RWPE1 (cell line): ENCODE measurements around the gene RBM26.

ENCODE experiments used
- CTCF ChIA-PET: fragments of 350-600 bp; sonication (Branson Sonifier 250); formaldehyde crosslinking; extraction: SDS; loops from one replicate; lab custom pipeline; 2021; lab: Yijun Ruan, JAX
- POLR2A ChIA-PET: fragments of 400-600 bp; formaldehyde crosslinking; extraction: SDS; loops from one replicate; lab custom pipeline; 2020; ENCODE audit warnings: antibody characterized with exemption; ENCODE audit not compliant: low non-redundant PET; lab: Yijun Ruan, JAX
- DNase-seq: peaks from one replicate; pipeline ENCODE4 v3.0.0; 2012; ENCODE audit warnings: low spot score
- H3K27ac ChIP-seq: fragments of 450-650 bp; 2 replicates; pipeline ENCODE4 v1.5.1; 2017
- TF ChIP-seq, protein P1 (sequence below): fragments of 450-650 bp; conservative IDR thresholded peaks from 2 replicates; pipeline ENCODE4 v1.5.1; 2017; ENCODE audit warnings: low read depth, mild to moderate bottlenecking

Gene RBM26

DNA sequence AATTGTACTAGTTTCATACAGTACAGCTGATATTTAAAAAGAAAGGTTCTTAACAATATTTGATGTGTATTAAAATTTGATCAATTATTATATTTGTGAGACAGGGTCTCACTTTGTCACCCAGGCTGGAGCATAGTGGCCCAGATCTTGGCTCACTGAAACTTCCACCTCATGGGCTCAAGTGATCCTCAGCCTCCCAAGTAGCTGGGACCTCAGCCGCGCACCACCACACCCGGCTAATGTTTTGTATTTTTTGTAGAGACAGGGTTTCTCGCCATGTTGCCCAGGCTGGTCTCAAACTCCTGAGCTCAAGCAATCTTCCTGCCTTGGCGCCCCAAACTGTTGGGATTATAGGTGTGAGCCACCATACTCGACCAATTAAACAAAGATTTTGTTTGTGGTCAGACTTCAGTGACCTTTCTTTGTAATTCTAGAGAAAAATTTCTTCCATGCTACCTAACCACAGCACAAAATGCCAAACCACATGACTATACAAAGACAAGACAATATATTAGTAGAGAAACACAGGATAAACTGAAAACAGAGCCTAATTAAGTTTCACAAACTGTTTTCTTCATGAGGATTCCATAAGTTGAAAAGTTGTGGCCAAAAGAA, 59.6 kb downstream of the RBM26 start:
- H3K27ac ChIP-seq: no peak overlapping the region
- TF ChIP-seq, protein P1, sequence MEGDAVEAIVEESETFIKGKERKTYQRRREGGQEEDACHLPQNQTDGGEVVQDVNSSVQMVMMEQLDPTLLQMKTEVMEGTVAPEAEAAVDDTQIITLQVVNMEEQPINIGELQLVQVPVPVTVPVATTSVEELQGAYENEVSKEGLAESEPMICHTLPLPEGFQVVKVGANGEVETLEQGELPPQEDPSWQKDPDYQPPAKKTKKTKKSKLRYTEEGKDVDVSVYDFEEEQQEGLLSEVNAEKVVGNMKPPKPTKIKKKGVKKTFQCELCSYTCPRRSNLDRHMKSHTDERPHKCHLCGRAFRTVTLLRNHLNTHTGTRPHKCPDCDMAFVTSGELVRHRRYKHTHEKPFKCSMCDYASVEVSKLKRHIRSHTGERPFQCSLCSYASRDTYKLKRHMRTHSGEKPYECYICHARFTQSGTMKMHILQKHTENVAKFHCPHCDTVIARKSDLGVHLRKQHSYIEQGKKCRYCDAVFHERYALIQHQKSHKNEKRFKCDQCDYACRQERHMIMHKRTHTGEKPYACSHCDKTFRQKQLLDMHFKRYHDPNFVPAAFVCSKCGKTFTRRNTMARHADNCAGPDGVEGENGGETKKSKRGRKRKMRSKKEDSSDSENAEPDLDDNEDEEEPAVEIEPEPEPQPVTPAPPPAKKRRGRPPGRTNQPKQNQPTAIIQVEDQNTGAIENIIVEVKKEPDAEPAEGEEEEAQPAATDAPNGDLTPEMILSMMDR: no peak
- CTCF ChIA-PET: interaction anchor here (0.5 to 0.6 kb wide), 2 partner anchors 62 to 1038 kb away, joined by 3 read pairs; no protein-coding TSS in a partner anchor
- POLR2A ChIA-PET: no interaction called here
- no peak for DNase-seq

DNA sequence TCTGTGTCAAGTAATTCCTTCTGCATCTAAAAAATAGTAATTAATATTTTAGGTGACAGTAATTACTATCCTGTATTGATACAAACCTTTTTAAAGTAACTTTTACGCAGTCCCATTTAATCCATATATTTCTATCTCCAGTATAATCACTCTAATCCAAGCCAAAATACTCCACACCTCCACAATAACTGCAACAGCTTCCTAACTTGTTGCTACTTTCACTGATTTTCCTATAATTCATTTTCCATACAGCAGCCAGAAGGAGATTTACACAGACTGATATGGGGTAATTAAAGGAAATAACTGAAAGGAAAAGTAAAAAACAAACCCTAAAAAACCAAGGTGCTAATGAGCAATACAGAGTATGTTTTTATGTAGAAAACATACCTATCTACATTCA, 64.9 kb downstream of the RBM26 start:
- ChIA-PET CTCF (no interaction called here), POLR2A (no interaction called here)
- DNase-seq: no peak
- TF ChIP-seq, protein P1: no peak
- no peak overlapping the region for H3K27ac ChIP-seq

DNA sequence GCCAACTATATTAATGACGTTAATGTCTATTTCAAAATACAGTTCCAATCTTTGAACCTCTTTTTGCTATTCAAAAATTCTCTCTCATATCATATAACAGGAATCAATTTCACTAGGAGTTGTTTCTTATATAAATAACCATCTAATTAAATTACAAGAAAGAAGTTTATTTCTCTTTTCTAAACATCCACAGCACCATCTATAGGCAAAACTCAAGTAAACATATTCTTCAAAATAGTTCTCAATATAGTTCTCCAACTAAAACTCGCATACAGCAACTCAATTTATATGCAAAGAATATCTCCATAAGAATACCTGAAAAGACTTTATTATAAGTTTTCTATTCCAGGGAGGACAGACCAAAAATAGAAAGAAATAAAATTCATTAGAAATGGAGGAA, 65.6 kb downstream of the RBM26 start:
- POLR2A ChIA-PET: no interaction called here
- H3K27ac ChIP-seq: no peak overlapping the region
- DNase-seq: no peak
- TF ChIP-seq, protein P1: no peak
- CTCF ChIA-PET: interaction anchor here (0.6 kb wide), 1 partner anchor 1677 kb away, joined by 4 read pairs; no protein-coding TSS in a partner anchor

DNA sequence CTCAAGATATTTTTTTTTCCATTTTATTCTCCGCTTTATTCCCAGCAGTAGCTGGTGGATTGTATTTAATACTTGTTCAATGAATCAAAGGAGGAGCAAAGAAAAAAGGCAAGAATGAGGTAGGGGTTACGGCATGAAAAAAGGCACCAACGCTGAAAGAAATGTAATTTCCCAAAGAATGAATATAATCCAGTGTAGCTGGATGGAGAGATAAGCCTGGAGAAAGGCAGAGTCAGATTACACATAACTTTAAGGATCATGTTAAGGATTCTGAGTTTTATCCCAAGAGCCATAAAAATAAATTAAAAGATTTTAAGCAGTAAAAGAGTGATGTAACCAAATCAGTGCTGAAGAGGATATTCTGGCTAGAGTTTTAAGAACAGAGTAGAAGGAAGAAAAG, 67.7 kb downstream of the RBM26 start:
- DNase-seq: no peak
- ChIA-PET POLR2A (no interaction called here), CTCF (no interaction called here)
- no peak overlapping the region for H3K27ac ChIP-seq
- TF ChIP-seq, protein P1: no peak

DNA sequence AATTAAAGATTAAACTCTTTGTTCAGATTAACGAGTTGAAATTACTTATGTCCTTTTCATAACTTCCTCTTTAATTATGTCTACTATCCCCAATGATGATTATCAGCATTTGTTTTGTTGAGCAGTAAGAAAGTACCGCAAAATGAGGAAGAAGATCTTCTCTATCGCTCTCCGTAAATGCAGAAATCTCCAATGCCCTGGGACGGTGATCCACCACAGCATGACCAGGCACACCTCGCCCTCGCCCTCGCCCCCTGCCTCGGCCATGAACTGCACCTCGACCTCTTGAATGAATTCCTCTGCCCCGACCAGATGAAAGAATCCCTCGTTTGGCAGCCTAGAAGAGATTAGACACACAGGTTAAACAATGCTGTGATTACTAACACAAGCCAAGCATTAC, 69.1 kb downstream of the RBM26 start:
- ChIA-PET POLR2A (no interaction called here), CTCF (no interaction called here)
- no peak overlapping the region for H3K27ac ChIP-seq
- no peak for DNase-seq
- TF ChIP-seq, protein P1: no peak

DNA sequence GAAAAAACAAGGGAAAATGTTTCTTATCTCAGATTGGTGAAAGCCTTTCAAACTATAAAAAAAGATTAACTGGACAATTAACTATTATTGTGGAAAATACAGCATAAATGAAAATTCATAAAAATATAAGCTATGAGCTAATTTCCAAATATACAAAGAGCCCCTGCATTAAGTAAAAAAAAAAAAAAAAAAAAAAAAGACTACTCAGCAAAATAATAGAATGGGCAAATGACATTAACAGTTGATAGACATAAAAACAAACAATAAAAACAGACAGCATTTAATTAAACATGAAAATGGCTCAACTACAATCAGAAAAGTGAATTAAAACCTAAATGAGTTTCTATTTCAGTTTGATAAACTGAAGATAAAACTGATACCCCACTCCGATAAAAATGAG, 77.5 kb downstream of the RBM26 start:
- ChIA-PET CTCF (interaction anchor here (0.6 kb wide), 1 partner anchor 74 kb away, joined by 3 read pairs; no protein-coding TSS in a partner anchor), POLR2A (no interaction called here)
- TF ChIP-seq, protein P1: no peak
- no peak overlapping the region for H3K27ac ChIP-seq
- no peak for DNase-seq
